SU-DHL-6 (cell line): ENCODE measurements around the gene CD6.

Experiments used
- H2AFZ ChIP-seq: fragments of 200-600 bp; sonication (generic); 2 replicates; pipeline ENCODE4 v1.6.1; 2014; ENCODE audit warnings: low read depth, mild to moderate bottlenecking, moderate library complexity, mixed read lengths, antibody characterized with exemption, low read length; ENCODE audit not compliant: severe bottlenecking
- H3F3A ChIP-seq: fragments of 200-600 bp; shearing (Covaris generic); 2 replicates; pipeline ENCODE4 v1.6.0; 2016; ENCODE audit warnings: antibody characterized with exemption, mild to moderate bottlenecking; ENCODE audit not compliant: insufficient read depth
- H3K27ac ChIP-seq: fragments of 200-600 bp; sonication (generic); 2 replicates; pipeline ENCODE4 v1.5.1; 2016; ENCODE audit warnings: low read depth, mild to moderate bottlenecking, low read length, moderate library complexity, mixed read lengths
- H3K27me3 ChIP-seq: fragments of 200-600 bp; sonication (generic), shearing (Covaris generic); 2 replicates; pipeline ENCODE4 v1.6.0; 2014; ENCODE audit warnings: mild to moderate bottlenecking, low read length
- H3K36me3 ChIP-seq: fragments of 200-600 bp; sonication (generic); 2 replicates; pipeline ENCODE4 v1.6.1; 2014; ENCODE audit warnings: mild to moderate bottlenecking, low read length, mixed read lengths
- H3K4me2 ChIP-seq: fragments of 300-600, 200-600 bp; shearing (Covaris generic), sonication (generic); 2 replicates; pipeline ENCODE4 v1.6.0; 2014; ENCODE audit warnings: low read length, low read depth, mild to moderate bottlenecking; ENCODE audit not compliant: poor library complexity, severe bottlenecking
- H3K4me3 ChIP-seq: fragments of 200-600 bp; sonication (generic); 2 replicates; pipeline ENCODE4 v1.5.1; 2014; ENCODE audit warnings: antibody characterized with exemption, low read length, mild to moderate bottlenecking, mixed read lengths; ENCODE audit not compliant: insufficient read depth, poor library complexity, severe bottlenecking
- H3K79me2 ChIP-seq: fragments of 200-600 bp; sonication (generic); 2 replicates; pipeline ENCODE4 v1.6.1; 2014; ENCODE audit warnings: mild to moderate bottlenecking, low read length, moderate library complexity; ENCODE audit not compliant: insufficient read depth
- H3K9ac ChIP-seq: fragments of 200-600 bp; sonication (generic); 2 replicates; pipeline ENCODE4 v1.7.0; 2014; ENCODE audit warnings: mild to moderate bottlenecking, low read length
- H3K9me2 ChIP-seq: fragments of 200-600 bp; sonication (generic); replicated peaks from 2 replicates; pipeline ENCODE4 v1.6.1; 2014; ENCODE audit warnings: low read length; ENCODE audit not compliant: insufficient read depth
- H3K9me3 ChIP-seq: fragments of 200-600 bp; sonication (generic); 2 replicates; pipeline ENCODE4 v1.6.1; 2014; ENCODE audit warnings: low read length, mixed read lengths; ENCODE audit not compliant: insufficient read depth
- H4K20me1 ChIP-seq: fragments of 200-600 bp; sonication (generic); 2 replicates; pipeline ENCODE4 v1.6.1; 2014; ENCODE audit warnings: low read depth, mild to moderate bottlenecking, antibody characterized with exemption, low read length, moderate library complexity, mixed read lengths
- CTCF ChIP-seq: fragments of 200-600 bp; sonication (generic); IDR thresholded peaks from one replicate; pipeline ENCODE4 v1.5.1; 2017; ENCODE audit warnings: antibody characterized with exemption, mild to moderate bottlenecking, low read length, moderate library complexity; ENCODE audit not compliant: insufficient read depth, poor library complexity, severe bottlenecking
- EZH2phosphoT487 ChIP-seq: fragments of 200-600 bp; sonication (generic), shearing (Covaris generic); conservative IDR thresholded peaks from 2 replicates; pipeline ENCODE4 v1.6.1; 2018; ENCODE audit warnings: mild to moderate bottlenecking, antibody characterized with exemption, low read length, moderate library complexity, mixed read lengths

Gene CD6

GRCh38 chr11:60942970-60943565 is 28.4 kb upstream of the CD6 start:
- Histone ChIP-seq H4K20me1 (no peaks in the 10 kb centered on the region), H3K4me2 (no peak overlapping the region)

GRCh38 chr11:60944490-60945294 is 26.8 kb upstream of the CD6 start:
- no peak overlapping the region for H3K4me3 ChIP-seq
- no peaks in the 10 kb centered on the region for H3K36me3 ChIP-seq
- H4K20me1 ChIP-seq, result no peaks in the 10 kb centered on the region

More at GRCh38 chr11:60942970-60943565, 28.4 kb upstream of the CD6 start:
- Histone ChIP-seq H3K79me2 (no peaks in the 10 kb centered on the region), H2AFZ (no peak overlapping the region), H3K27me3 (no peaks in the 10 kb centered on the region), H3K27ac (no peak overlapping the region), H3K9ac (no peak overlapping the region), H3K9me3 (no peaks in the 10 kb centered on the region), H3K9me2 (no peaks in the 10 kb centered on the region), H3F3A (no peaks in the 10 kb centered on the region), H3K36me3 (no peaks in the 10 kb centered on the region), H3K4me3 (no peak overlapping the region)
- TF ChIP-seq CTCF (no peak), EZH2phosphoT487 (no peak)

GRCh38 chr11:60945295-60945667 is 26.2 kb upstream of the CD6 start:
- H3K4me3 ChIP-seq, result no peak overlapping the region
- H3K79me2 ChIP-seq, result no peaks in the 10 kb centered on the region
- TF ChIP-seq CTCF (no peak), EZH2phosphoT487 (no peak)
- H3K27ac ChIP-seq, result no peak overlapping the region
- H3K9ac ChIP-seq, result no peak overlapping the region
- H2AFZ ChIP-seq, result no peak overlapping the region
- no peaks in the 10 kb centered on the region; the same call in 1 of the 2 replicates for H3F3A ChIP-seq
- no peaks in the 10 kb centered on the region for H3K36me3 ChIP-seq
- H3K9me2 ChIP-seq, result no peaks in the 10 kb centered on the region
- H3K4me2 ChIP-seq, result no peak overlapping the region
- H3K9me3 ChIP-seq, result no peaks in the 10 kb centered on the region
- H4K20me1 ChIP-seq, result no peaks in the 10 kb centered on the region
- no peaks in the 10 kb centered on the region for H3K27me3 ChIP-seq

More at GRCh38 chr11:60944490-60945294, 26.8 kb upstream of the CD6 start:
- no peaks in the 10 kb centered on the region for H3K9me3 ChIP-seq
- no peak overlapping the region for H3K9ac ChIP-seq
- H3K27me3 ChIP-seq, result no peaks in the 10 kb centered on the region
- H2AFZ ChIP-seq, result no peak overlapping the region
- no peak overlapping the region for H3K4me2 ChIP-seq
- H3F3A ChIP-seq, result no peaks in the 10 kb centered on the region
- no peak overlapping the region for H3K27ac ChIP-seq
- no peaks in the 10 kb centered on the region for H3K79me2 ChIP-seq
- no peaks in the 10 kb centered on the region for H3K9me2 ChIP-seq
- no peak for TF ChIP-seq EZH2phosphoT487
- no peak for TF ChIP-seq CTCF
